ENCODE measurements around the gene SYNE2. TPM values are rescaled to one million over a fixed set of nuclear protein-coding genes. Genes with fewer than 3 reads are reported as not detected.

Gene SYNE2
- total RNA-seq, 1 experiment from 2014 or later: 16.0 TPM

- Histone ChIP-seq H3K36me3 (ENCODE audit: low read depth, low read length) (no peaks in the 10 kb centered on the region), H3K4me2 (ENCODE audit: low read length) (no peak overlapping the region), H2AFZ (ENCODE audit: low read length) (no peak overlapping the region), H3K9me2 (replicated peaks; ENCODE audit: low read length) (no peaks in the 10 kb centered on the region), H3K27ac (ENCODE audit: low read length) (no peak overlapping the region), H3F3A (ENCODE audit: low read length, unreplicated experiment) (no peaks in the 10 kb centered on the region), H3K9me3 (ENCODE audit: low read length) (no peaks in the 10 kb centered on the region), H3K4me3 (ENCODE audit: low read length) (no peak overlapping the region), H3K79me2 (ENCODE audit: low read length) (no peaks in the 10 kb centered on the region), H3K9ac (ENCODE audit: low read length) (no peak overlapping the region), H3K27me3 (ENCODE audit: low read length) (no peaks in the 10 kb centered on the region), H3K4me1 (ENCODE audit: insufficient read depth, low read length) (no peaks in the 10 kb centered on the region), H4K20me1 (ENCODE audit: low read length) (no peaks in the 10 kb centered on the region)
- ChIA-PET POLR2A (ENCODE audit: unreplicated experiment) (no interaction called here), CTCF (no interaction called here)
- no TSS peak for BruUV-seq (replicated peaks)
- intact Hi-C loops (cut with micrococcal nuclease): no loop called here
- peak; percentile 18 for DNase-seq
- peak; percentile 61; the same call in 1 of the 2 replicates for ATAC-seq
- TF ChIP-seq CTCF (conservative IDR thresholded peaks at IDR 0.05; ENCODE audit: low read depth, low read length): no peak
- TF ChIP-seq EZH2 (IDR thresholded peaks at IDR 0.05; ENCODE audit: low read length, unreplicated experiment): no peak
- TF ChIP-seq EZH2phosphoT487 (IDR thresholded peaks at IDR 0.05; ENCODE audit: borderline replicate concordance, low read length): no peak
Measured at GRCh38 chr14:63909984-63910383, 57.2 kb downstream of the SYNE2 start.

DNA sequence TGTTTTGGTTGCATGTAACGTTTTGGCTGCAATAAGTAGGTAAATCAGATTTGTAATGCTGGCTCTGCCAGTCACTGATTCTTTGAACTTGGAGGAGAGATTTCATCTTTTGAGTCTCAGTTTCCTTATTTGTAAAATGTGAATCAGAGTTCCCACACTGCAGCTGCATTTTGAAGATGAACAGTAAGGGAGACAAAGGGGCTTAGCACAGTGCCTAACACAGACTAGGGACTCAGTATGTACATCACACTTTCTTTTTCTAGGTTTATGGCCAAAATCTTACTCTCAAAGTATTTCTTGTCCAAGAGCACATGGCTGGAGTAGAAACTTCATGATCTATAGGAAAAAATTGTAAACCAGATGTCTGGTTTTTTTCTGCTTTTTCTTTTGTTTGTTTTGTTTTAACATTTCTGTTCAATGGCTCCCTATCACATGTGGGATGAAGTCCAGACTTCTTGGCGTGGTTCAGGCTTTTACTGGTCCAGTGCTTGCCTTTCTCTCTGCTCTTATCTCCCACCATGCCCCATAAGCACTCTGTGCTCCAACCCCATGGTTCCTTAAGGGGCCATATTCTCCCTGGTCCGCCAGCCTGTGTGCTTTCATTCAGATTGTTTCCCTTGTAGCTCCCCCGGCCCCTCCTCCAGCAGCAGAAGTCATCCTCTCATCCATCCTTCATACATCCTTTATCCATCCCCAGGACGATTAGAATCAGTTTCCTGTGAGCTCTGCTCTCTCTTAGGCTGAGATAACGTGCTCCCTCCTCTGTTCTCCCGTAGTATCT, 58.0 kb downstream of the SYNE2 start:
- ChIA-PET POLR2A (ENCODE audit: unreplicated experiment) (interaction anchor here (0.6 kb wide), 1 partner anchor 57 kb away, joined by 3 read pairs; no protein-coding TSS in a partner anchor), CTCF (no interaction called here)
- Histone ChIP-seq H3K4me2 (ENCODE audit: low read length) (no peak overlapping the region), H2AFZ (ENCODE audit: low read length) (no peak overlapping the region), H3K4me3 (ENCODE audit: low read length) (no peak overlapping the region), H3K27me3 (ENCODE audit: low read length) (no peaks in the 10 kb centered on the region), H3K27ac (ENCODE audit: low read length) (no peak overlapping the region), H3K9ac (ENCODE audit: low read length) (no peak overlapping the region), H4K20me1 (ENCODE audit: low read length) (no peaks in the 10 kb centered on the region), H3K36me3 (ENCODE audit: low read depth, low read length) (no peaks in the 10 kb centered on the region), H3F3A (ENCODE audit: low read length, unreplicated experiment) (no peaks in the 10 kb centered on the region), H3K79me2 (ENCODE audit: low read length) (no peaks in the 10 kb centered on the region), H3K9me3 (ENCODE audit: low read length) (no peaks in the 10 kb centered on the region), H3K9me2 (replicated peaks; ENCODE audit: low read length) (no peaks in the 10 kb centered on the region), H3K4me1 (ENCODE audit: insufficient read depth, low read length) (no peaks in the 10 kb centered on the region)
- no peak for ATAC-seq
- intact Hi-C loops (cut with micrococcal nuclease): no loop called here
- TF ChIP-seq EZH2phosphoT487 (IDR thresholded peaks at IDR 0.05; ENCODE audit: borderline replicate concordance, low read length): no peak
- TF ChIP-seq CTCF (conservative IDR thresholded peaks at IDR 0.05; ENCODE audit: low read depth, low read length): no peak
- no peak for TF ChIP-seq EZH2 (IDR thresholded peaks at IDR 0.05; ENCODE audit: low read length, unreplicated experiment)
- BruUV-seq (replicated peaks): no TSS peak
- DNase-seq: no peak

GRCh38 chr14:63911404-63911803, 58.6 kb downstream of the SYNE2 start:
- Histone ChIP-seq H3K4me2 (ENCODE audit: low read length) (no peak overlapping the region), H3K79me2 (ENCODE audit: low read length) (no peaks in the 10 kb centered on the region), H3K27me3 (ENCODE audit: low read length) (no peaks in the 10 kb centered on the region), H3K36me3 (ENCODE audit: low read depth, low read length) (no peaks in the 10 kb centered on the region), H3K27ac (ENCODE audit: low read length) (no peak overlapping the region), H3K9me2 (replicated peaks; ENCODE audit: low read length) (no peaks in the 10 kb centered on the region), H2AFZ (ENCODE audit: low read length) (no peak overlapping the region), H3K4me1 (ENCODE audit: insufficient read depth, low read length) (no peaks in the 10 kb centered on the region), H3K9me3 (ENCODE audit: low read length) (no peaks in the 10 kb centered on the region), H3K4me3 (ENCODE audit: low read length) (no peak overlapping the region), H4K20me1 (ENCODE audit: low read length) (no peaks in the 10 kb centered on the region), H3F3A (ENCODE audit: low read length, unreplicated experiment) (no peaks in the 10 kb centered on the region), H3K9ac (ENCODE audit: low read length) (no peak overlapping the region)
- POLR2A ChIA-PET (ENCODE audit: unreplicated experiment): no interaction called here
- BruUV-seq (replicated peaks): no TSS peak
- TF ChIP-seq EZH2phosphoT487 (IDR thresholded peaks at IDR 0.05; ENCODE audit: borderline replicate concordance, low read length) (no peak), CTCF (conservative IDR thresholded peaks at IDR 0.05; ENCODE audit: low read depth, low read length) (no peak), EZH2 (IDR thresholded peaks at IDR 0.05; ENCODE audit: low read length, unreplicated experiment) (no peak)
- CTCF ChIA-PET: no interaction called here
- intact Hi-C loops (cut with micrococcal nuclease): no loop called here
- DNase-seq (no peak), ATAC-seq (no peak)

Data from PC-3 (cell line).